Measurements from ENCODE around the gene RCHY1. TPM values are rescaled to one million over a fixed set of nuclear protein-coding genes. Genes with fewer than 3 reads are reported as not detected.
"Not testable (repeated sequence)": the region's sequence is repeated elsewhere in the genome, so short reads cannot be mapped to it uniquely, and the experiment has no call there.

Gene RCHY1
- total RNA-seq, 2 experiments from 2014 or later: 20.0 to 25.3 TPM

- no peaks in the 10 kb centered on the region for H3K9me3 Mint-ChIP-seq (ENCODE audit: insufficient read depth)
- H3K27ac Mint-ChIP-seq: peak overlapping the region; percentile 100
- DNase-seq (no peak), ATAC-seq (no peak)
- ChIA-PET POLR2A (interaction anchor here (0.8 to 1.9 kb wide), 7 partner anchors 8 to 213 kb away, joined by 3 to 9 read pairs (median 4); partner anchors contain the start of gene USO1), CTCF (interaction anchor here (1.1 to 3.0 kb wide), 7 partner anchors 9 to 581 kb away, joined by 3 to 14 read pairs (median 4); partner anchors contain the start of genes G3BP2, PARM1 and USO1)
- peaks cover 46% of the 10 kb centered on the region for H3K4me1 Mint-ChIP-seq (ENCODE audit: low read depth)
- no peaks in the 10 kb centered on the region for H3K27me3 Mint-ChIP-seq (ENCODE audit: low read depth)
- H3K4me3 Mint-ChIP-seq: no peak overlapping the region
- peaks cover 31% of the 10 kb centered on the region for H3K36me3 Mint-ChIP-seq (ENCODE audit: low read depth)
These were observed 575 bp downstream of the RCHY1 start for GRCh38 chr4:75513526-75514130.

- H3K4me1 Mint-ChIP-seq (ENCODE audit: low read depth): peaks cover 44% of the 10 kb centered on the region
- ChIA-PET POLR2A (interaction anchor here (1.1 kb wide), 2 partner anchors 13 to 155 kb away, joined by 3 read pairs; no protein-coding TSS in a partner anchor), CTCF (interaction anchor here (1.3 to 1.6 kb wide), 2 partner anchors 8 to 14 kb away, joined by 3 to 7 read pairs; no protein-coding TSS in a partner anchor)
- peak overlapping the region; percentile 100 for H3K27ac Mint-ChIP-seq
- DNase-seq: peak; percentile 39
- H3K9me3 Mint-ChIP-seq (ENCODE audit: insufficient read depth): no peaks in the 10 kb centered on the region
- no peak for ATAC-seq
- H3K27me3 Mint-ChIP-seq (ENCODE audit: low read depth): no peaks in the 10 kb centered on the region
- no peak overlapping the region for H3K4me3 Mint-ChIP-seq
- H3K36me3 Mint-ChIP-seq (ENCODE audit: low read depth): peaks cover 28% of the 10 kb centered on the region
These were observed 1.6 kb downstream of the RCHY1 start for GRCh38 chr4:75512386-75513211.

DNA sequence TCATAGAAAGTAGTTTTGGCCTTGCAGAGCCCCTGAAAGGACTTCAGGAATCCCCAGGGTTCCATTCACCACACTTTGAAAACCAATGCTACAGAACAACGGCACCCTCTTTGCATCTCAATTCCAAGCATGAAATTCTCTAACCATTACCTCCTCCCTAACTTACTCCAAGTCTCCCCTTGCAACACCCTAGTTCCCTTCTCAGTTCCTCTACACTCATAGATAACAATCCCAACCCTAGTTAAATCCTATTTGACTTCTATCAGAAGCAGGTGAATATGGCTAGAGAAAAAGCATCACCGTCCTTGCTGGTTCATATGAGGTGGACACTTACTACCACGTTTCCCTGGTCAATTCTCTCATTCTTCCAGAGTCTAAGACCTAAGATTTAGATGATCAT is 2.4 kb downstream of the RCHY1 start:
- Mint-ChIP-seq H3K27me3 (ENCODE audit: low read depth) (no peaks in the 10 kb centered on the region), H3K4me3 (no peak overlapping the region), H3K9me3 (ENCODE audit: insufficient read depth) (no peaks in the 10 kb centered on the region), H3K27ac (no peak overlapping the region), H3K36me3 (ENCODE audit: low read depth) (peaks cover 29% of the 10 kb centered on the region), H3K4me1 (ENCODE audit: low read depth) (peaks cover 40% of the 10 kb centered on the region)
- ATAC-seq (no peak), DNase-seq (no peak)
- ChIA-PET POLR2A (no interaction called here), CTCF (no interaction called here)

DNA sequence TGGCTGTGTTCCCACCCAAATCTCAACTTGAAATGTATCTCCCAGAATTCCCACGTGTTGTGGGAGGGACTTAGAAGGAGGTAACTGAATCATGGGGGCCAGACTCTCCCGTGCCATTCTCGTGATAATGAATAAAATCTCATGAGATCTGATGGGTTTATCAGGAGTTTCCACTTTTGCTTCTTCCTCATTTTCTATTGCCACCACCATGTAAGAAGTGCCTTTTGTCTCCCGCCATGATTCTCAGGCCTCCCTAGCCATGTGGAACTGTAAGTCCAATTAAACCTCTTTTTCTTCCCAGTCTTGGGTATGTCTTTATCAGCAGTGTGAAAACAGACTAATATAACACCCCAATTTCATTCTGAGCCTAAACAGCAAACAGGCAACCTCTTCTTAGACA is 4.6 kb downstream of the RCHY1 start:
- H3K36me3 Mint-ChIP-seq (ENCODE audit: low read depth): peaks cover 42% of the 10 kb centered on the region
- POLR2A ChIA-PET; H3K9me3 Mint-ChIP-seq (ENCODE audit: insufficient read depth); ATAC-seq; H3K27ac Mint-ChIP-seq; DNase-seq; H3K4me3 Mint-ChIP-seq; CTCF ChIA-PET; H3K27me3 Mint-ChIP-seq (ENCODE audit: low read depth): not testable (repeated sequence)
- H3K4me1 Mint-ChIP-seq (ENCODE audit: low read depth): peaks cover 27% of the 10 kb centered on the region

- H3K36me3 Mint-ChIP-seq (ENCODE audit: low read depth): peaks cover 53% of the 10 kb centered on the region
- DNase-seq: no peak
- H3K27me3 Mint-ChIP-seq (ENCODE audit: low read depth): no peaks in the 10 kb centered on the region
- POLR2A ChIA-PET: interaction anchor here (1.7 kb wide), 1 partner anchor 9 kb away, joined by 9 read pairs; the partner anchor contains the start of genes RCHY1 and THAP6
- no peaks in the 10 kb centered on the region for H3K9me3 Mint-ChIP-seq (ENCODE audit: insufficient read depth)
- no peak for ATAC-seq
- H3K4me1 Mint-ChIP-seq (ENCODE audit: low read depth): peaks cover 14% of the 10 kb centered on the region
- no peak overlapping the region for H3K27ac Mint-ChIP-seq
- CTCF ChIA-PET: interaction anchor here (1.0 to 2.3 kb wide), 2 partner anchors 8 to 10 kb away, joined by 3 to 7 read pairs; no protein-coding TSS in a partner anchor
- H3K4me3 Mint-ChIP-seq: no peak overlapping the region
These were observed 8.6 kb downstream of the RCHY1 start for GRCh38 chr4:75505630-75506029.

DNA sequence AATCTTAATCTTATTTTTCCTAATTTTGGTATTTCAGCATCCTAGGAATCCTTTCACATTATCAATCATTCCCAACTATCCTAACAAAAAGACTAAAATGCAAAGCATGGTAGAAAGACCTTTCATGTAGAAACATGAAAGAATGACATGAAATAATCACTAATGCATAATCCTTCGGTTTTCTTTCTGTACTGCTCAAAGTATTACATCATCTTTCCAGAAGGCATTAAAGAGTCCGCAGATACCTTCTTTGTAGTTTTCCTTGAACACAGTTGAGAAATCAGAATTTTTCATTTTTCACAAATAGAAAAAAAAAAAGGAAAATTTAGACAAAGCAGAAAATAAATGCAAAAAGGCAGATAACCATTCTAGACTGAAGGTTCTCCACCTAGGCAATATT is 11.5 kb downstream of the RCHY1 start:
- no peaks in the 10 kb centered on the region for H3K9me3 Mint-ChIP-seq (ENCODE audit: insufficient read depth)
- ATAC-seq: no peak
- H3K27me3 Mint-ChIP-seq (ENCODE audit: low read depth): no peaks in the 10 kb centered on the region
- ChIA-PET POLR2A (no interaction called here), CTCF (no interaction called here)
- H3K27ac Mint-ChIP-seq: no peak overlapping the region
- no peak for DNase-seq
- peaks cover 10% of the 10 kb centered on the region for H3K4me1 Mint-ChIP-seq (ENCODE audit: low read depth)
- H3K4me3 Mint-ChIP-seq: no peak overlapping the region
- peaks cover 66% of the 10 kb centered on the region for H3K36me3 Mint-ChIP-seq (ENCODE audit: low read depth)

DNA sequence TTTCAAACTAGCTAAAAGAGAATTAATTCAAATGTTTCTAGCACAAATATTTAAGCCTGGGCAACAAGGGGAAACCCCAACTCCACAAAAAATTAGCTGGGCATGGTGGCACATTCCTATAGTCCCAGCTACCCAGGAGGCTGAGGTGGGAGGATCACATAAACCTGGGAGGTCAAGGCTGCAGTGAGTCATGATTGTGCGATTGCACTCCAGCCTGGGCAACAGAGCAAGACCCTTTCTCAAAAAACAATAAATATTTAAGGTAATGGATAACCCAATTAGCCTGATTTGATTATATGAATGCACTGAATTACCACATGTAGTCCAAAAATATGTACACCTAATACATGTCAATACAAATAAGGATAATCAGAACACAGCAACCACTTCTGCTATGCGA is 14.3 kb downstream of the RCHY1 start:
- no peaks in the 10 kb centered on the region for H3K9me3 Mint-ChIP-seq (ENCODE audit: insufficient read depth)
- H3K36me3 Mint-ChIP-seq (ENCODE audit: low read depth): peaks cover 63% of the 10 kb centered on the region
- ATAC-seq (no peak), DNase-seq (no peak)
- ChIA-PET CTCF (interaction anchor here (0.8 to 1.0 kb wide), 2 partner anchors 14 to 19 kb away, joined by 3 read pairs; partner anchors contain the start of genes RCHY1 and THAP6), POLR2A (interaction anchor here (1.5 kb wide), 1 partner anchor 15 kb away, joined by 5 read pairs; the partner anchor contains the start of genes RCHY1 and THAP6)
- peaks cover 10% of the 10 kb centered on the region for H3K4me1 Mint-ChIP-seq (ENCODE audit: low read depth)
- H3K27ac Mint-ChIP-seq: no peak overlapping the region
- no peaks in the 10 kb centered on the region for H3K27me3 Mint-ChIP-seq (ENCODE audit: low read depth)
- no peak overlapping the region for H3K4me3 Mint-ChIP-seq

- H3K27me3 Mint-ChIP-seq (ENCODE audit: low read depth): no peaks in the 10 kb centered on the region
- DNase-seq: no peak
- no peak for ATAC-seq
- H3K36me3 Mint-ChIP-seq (ENCODE audit: low read depth): peaks cover 60% of the 10 kb centered on the region
- POLR2A ChIA-PET: no interaction called here
- H3K4me1 Mint-ChIP-seq (ENCODE audit: low read depth): peaks cover 10% of the 10 kb centered on the region
- H3K9me3 Mint-ChIP-seq (ENCODE audit: insufficient read depth): no peaks in the 10 kb centered on the region
- no peak overlapping the region for H3K27ac Mint-ChIP-seq
- CTCF ChIA-PET: no interaction called here
- H3K4me3 Mint-ChIP-seq: no peak overlapping the region
These were observed 16.2 kb downstream of the RCHY1 start for GRCh38 chr4:75498041-75498440.

GRCh38 chr4:75497133-75497532 is 17.1 kb downstream of the RCHY1 start:
- ChIA-PET CTCF (no interaction called here), POLR2A (no interaction called here)
- no peak overlapping the region for H3K4me3 Mint-ChIP-seq
- DNase-seq (no peak), ATAC-seq (no peak)
- H3K36me3 Mint-ChIP-seq (ENCODE audit: low read depth): peaks cover 59% of the 10 kb centered on the region
- no peaks in the 10 kb centered on the region for H3K27me3 Mint-ChIP-seq (ENCODE audit: low read depth)
- H3K9me3 Mint-ChIP-seq (ENCODE audit: insufficient read depth): no peaks in the 10 kb centered on the region
- H3K27ac Mint-ChIP-seq: no peak overlapping the region
- H3K4me1 Mint-ChIP-seq (ENCODE audit: low read depth): peaks cover 10% of the 10 kb centered on the region

GRCh38 chr4:75496406-75496805 is 17.8 kb downstream of the RCHY1 start:
- ChIA-PET CTCF (no interaction called here), POLR2A (interaction anchor here (0.6 to 1.4 kb wide), 2 partner anchors 10 to 228 kb away, joined by 3 to 5 read pairs; partner anchors contain the start of gene USO1)
- Mint-ChIP-seq H3K27me3 (ENCODE audit: low read depth) (no peaks in the 10 kb centered on the region), H3K9me3 (ENCODE audit: insufficient read depth) (no peaks in the 10 kb centered on the region), H3K4me3 (no peak overlapping the region), H3K36me3 (ENCODE audit: low read depth) (peaks cover 57% of the 10 kb centered on the region), H3K4me1 (ENCODE audit: low read depth) (peaks cover 10% of the 10 kb centered on the region), H3K27ac (no peak overlapping the region)
- no peak for ATAC-seq
- DNase-seq: no peak

DNA sequence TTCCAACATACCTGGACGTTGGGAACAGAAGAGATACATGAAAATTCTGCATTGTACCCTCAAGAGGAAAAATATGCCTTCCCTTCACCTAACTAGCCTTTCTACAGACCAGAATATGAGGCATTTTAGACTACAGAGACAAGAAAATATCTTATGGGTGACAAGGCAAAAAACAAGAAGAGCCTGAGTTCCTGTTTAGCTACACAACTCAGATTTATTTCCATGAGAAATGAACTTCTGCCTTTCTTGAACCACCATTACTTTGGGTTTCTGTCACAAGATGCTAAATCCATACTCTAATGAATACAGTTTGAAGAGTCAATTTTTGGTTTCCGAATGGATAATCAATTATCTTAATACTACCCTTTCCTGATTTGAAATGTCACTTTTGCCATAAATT is 18.7 kb downstream of the RCHY1 start:
- no peak overlapping the region for H3K27ac Mint-ChIP-seq
- H3K27me3 Mint-ChIP-seq (ENCODE audit: low read depth): no peaks in the 10 kb centered on the region
- ChIA-PET CTCF (no interaction called here), POLR2A (interaction anchor here (1.4 kb wide), 1 partner anchor 10 kb away, joined by 5 read pairs; no protein-coding TSS in a partner anchor)
- no peak overlapping the region for H3K4me3 Mint-ChIP-seq
- peaks cover 10% of the 10 kb centered on the region for H3K4me1 Mint-ChIP-seq (ENCODE audit: low read depth)
- peaks cover 59% of the 10 kb centered on the region for H3K36me3 Mint-ChIP-seq (ENCODE audit: low read depth)
- H3K9me3 Mint-ChIP-seq (ENCODE audit: insufficient read depth): no peaks in the 10 kb centered on the region
- ATAC-seq: no peak
- no peak for DNase-seq

DNA sequence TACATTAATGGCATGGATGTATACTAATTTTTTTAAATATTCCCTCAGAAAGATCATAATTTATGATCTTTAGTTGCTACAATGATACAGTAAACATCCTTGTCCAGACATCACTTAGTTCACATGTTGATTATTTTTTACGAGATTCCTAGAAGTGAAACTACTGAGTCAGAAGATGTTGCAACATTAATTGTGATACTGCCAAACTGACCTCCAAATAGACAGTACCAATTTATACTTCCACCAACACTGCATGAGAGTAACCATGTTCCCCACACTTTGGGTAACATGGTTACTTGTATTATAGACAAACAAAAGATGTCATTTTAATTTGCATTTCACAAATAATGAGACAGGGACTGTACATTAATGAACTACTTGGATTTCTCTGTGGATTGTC is 19.6 kb downstream of the RCHY1 start:
- ChIA-PET CTCF (no interaction called here), POLR2A (no interaction called here)
- no peak for ATAC-seq
- H3K4me3 Mint-ChIP-seq: no peak overlapping the region
- no peak for DNase-seq
- H3K27ac Mint-ChIP-seq: no peak overlapping the region
- H3K27me3 Mint-ChIP-seq (ENCODE audit: low read depth): no peaks in the 10 kb centered on the region
- no peaks in the 10 kb centered on the region for H3K9me3 Mint-ChIP-seq (ENCODE audit: insufficient read depth)
- peaks cover 58% of the 10 kb centered on the region for H3K36me3 Mint-ChIP-seq (ENCODE audit: low read depth)
- H3K4me1 Mint-ChIP-seq (ENCODE audit: low read depth): peaks cover 9% of the 10 kb centered on the region
